Rectal smooth muscle tissue (tissue), 1 donor: ENCODE data around the gene MDH1.

ENCODE experiments used
- H3K27ac ChIP-seq: one replicate; pipeline ENCODE4 v1.7.0; 2013; ENCODE audit warnings: low read depth, low read length, inconsistent platforms
- H3K27me3 ChIP-seq: one replicate; pipeline ENCODE4 v1.7.0; 2013; ENCODE audit warnings: low read length; ENCODE audit not compliant: control insufficient read depth, insufficient read depth
- H3K36me3 ChIP-seq: one replicate; pipeline ENCODE4 v1.7.0; 2013; ENCODE audit warnings: low read length; ENCODE audit not compliant: control insufficient read depth, insufficient read depth
- H3K4me1 ChIP-seq: one replicate; pipeline ENCODE4 v1.7.0; 2013; ENCODE audit warnings: low read length; ENCODE audit not compliant: control insufficient read depth, insufficient read depth
- H3K4me3 ChIP-seq: one replicate; pipeline ENCODE4 v1.7.0; 2013; ENCODE audit warnings: low read length
- H3K9ac ChIP-seq: one replicate; pipeline ENCODE4 v1.7.0; 2013; ENCODE audit warnings: low read length

The MDH1 gene

DNA sequence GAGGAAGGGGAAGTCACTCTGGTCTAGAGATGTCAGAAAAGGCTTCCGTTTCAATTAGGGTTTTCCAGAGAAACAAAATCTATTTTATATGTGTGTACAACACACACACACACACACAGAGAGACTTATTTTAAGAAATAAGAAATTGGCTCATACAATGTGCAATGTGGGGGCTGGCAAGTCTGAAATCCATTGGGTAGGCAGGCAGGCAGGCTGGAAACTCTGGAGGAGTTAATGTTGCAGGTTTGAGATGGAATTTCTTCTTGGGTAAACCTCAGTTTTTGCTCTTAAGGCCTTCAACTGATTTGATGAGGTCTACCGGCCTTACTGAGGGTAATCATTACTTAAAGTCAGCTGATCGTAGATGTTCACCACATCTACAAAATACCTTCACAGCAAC is 62.6 kb downstream of the MDH1 start:
- Histone ChIP-seq H3K4me3 (no peak overlapping the region), H3K9ac (no peak overlapping the region), H3K27me3 (no peaks in the 10 kb centered on the region), H3K27ac (no peak overlapping the region), H3K4me1 (no peaks in the 10 kb centered on the region), H3K36me3 (no peaks in the 10 kb centered on the region)

DNA sequence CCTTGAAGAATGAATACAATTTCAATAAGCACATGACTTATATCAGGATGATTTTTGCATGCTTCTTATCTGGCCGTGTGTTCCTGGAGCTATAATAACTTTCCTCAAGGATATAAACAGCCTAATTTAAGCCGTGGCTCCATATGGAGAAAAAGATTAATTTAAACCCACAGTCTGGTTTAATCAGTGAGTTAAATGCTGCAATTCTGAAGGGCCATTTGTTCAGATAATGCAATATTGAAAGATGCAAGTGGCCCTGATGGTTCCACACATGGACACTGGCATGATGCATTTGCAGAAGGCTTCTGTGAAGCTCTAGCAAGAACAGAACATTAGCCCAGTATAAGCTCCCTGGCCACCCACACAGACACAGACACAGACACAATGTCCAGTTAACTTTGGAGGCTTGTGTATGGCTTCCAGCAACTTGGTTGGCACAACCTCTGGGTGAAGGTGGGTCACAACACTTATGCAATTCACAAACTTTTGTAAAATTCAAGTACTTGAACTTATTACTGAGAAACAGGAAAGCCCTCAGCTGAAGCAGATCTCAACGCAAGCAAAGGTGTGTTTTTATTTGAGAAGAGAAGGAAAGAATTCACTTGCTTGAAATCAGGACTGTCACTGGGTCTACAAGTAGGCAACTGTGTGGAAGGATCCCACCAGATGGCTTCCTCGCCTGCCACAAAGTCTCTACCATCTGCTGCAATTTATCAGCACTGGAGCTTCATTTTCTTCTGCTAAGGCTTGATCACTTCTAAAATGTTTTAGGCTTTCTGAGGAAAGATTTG is 63.3 kb downstream of the MDH1 start:
- H3K4me3 ChIP-seq, result no peak overlapping the region
- H3K27me3 ChIP-seq, result no peaks in the 10 kb centered on the region
- H3K9ac ChIP-seq, result no peak overlapping the region
- H3K27ac ChIP-seq, result no peak overlapping the region
- no peaks in the 10 kb centered on the region for H3K36me3 ChIP-seq
- H3K4me1 ChIP-seq, result no peaks in the 10 kb centered on the region

DNA sequence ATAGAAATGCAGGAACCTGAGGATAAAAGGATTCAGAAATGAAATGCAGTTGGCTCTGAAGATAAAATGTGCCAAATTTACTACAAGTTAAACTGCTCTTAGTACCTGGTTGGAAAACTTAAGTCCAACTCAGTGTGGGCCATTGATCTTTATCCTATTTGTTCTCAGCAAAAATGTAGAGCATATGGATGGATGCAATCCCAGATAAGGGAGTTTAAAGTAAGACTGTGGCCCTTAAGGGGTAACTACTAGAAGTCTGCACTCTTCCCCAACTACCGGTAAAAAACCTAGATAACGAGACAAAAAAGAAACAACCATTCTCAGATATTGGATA is 63.9 kb downstream of the MDH1 start:
- Histone ChIP-seq H3K4me1 (no peaks in the 10 kb centered on the region), H3K4me3 (no peak overlapping the region), H3K27ac (no peak overlapping the region), H3K9ac (no peak overlapping the region), H3K27me3 (no peaks in the 10 kb centered on the region), H3K36me3 (no peaks in the 10 kb centered on the region)

DNA sequence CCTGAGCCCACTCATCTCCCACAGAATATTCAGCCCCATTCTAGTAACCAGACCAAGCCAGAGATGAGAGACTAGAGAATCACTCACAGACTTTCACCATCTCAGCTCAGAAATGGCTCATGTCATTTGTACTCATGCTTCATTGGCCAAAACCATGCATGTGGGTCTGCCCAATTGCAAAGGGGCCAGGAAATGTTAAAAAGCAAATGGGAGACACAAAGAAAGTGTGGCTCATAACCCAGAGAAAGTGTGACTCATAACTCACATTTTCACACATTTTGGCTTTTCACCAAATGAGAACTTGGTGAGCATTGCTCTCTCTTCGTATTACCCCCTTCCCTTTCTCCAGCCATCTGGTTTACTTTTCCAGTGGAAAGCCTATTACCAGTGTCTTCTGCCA is 66.2 kb downstream of the MDH1 start:
- Histone ChIP-seq H3K27ac (no peak overlapping the region), H3K27me3 (no peaks in the 10 kb centered on the region), H3K4me1 (no peaks in the 10 kb centered on the region), H3K9ac (no peak overlapping the region), H3K4me3 (no peak overlapping the region), H3K36me3 (no peaks in the 10 kb centered on the region)
